ENCODE measurements around the gene PPM1H.

PPM1H gene

GRCh38 chr12:62834406-62834805 lies 100.5 kb downstream of the PPM1H start:
- no peak for TF ChIP-seq CTCF (IDR thresholded peaks at IDR 0.05; ENCODE audit: low read depth, low read length)

GRCh38 chr12:62833634-62834033 lies 101.3 kb downstream of the PPM1H start:
- TF ChIP-seq CTCF (IDR thresholded peaks at IDR 0.05; ENCODE audit: low read depth, low read length), result no peak
- H3K4me3 ChIP-seq (ENCODE audit: low read depth, low read length), result no peak overlapping the region

More at GRCh38 chr12:62834406-62834805, 100.5 kb downstream of the PPM1H start:
- no peak overlapping the region for H3K4me3 ChIP-seq (ENCODE audit: low read depth, low read length)

- no peak for TF ChIP-seq CTCF (IDR thresholded peaks at IDR 0.05; ENCODE audit: low read depth, low read length)
- H3K4me3 ChIP-seq (ENCODE audit: low read depth, low read length), result no peak overlapping the region
Observed at GRCh38 chr12:62832558-62832957, 102.4 kb downstream of the PPM1H start.

GRCh38 chr12:62832027-62832426 lies 102.9 kb downstream of the PPM1H start:
- TF ChIP-seq CTCF (IDR thresholded peaks at IDR 0.05; ENCODE audit: low read depth, low read length), result no peak

GRCh38 chr12:62827855-62828254 lies 107.1 kb downstream of the PPM1H start:
- H3K4me3 ChIP-seq (ENCODE audit: low read depth, low read length), result no peak overlapping the region
- TF ChIP-seq CTCF (IDR thresholded peaks at IDR 0.05; ENCODE audit: low read depth, low read length), result no peak

More at GRCh38 chr12:62832027-62832426, 102.9 kb downstream of the PPM1H start:
- no peak overlapping the region for H3K4me3 ChIP-seq (ENCODE audit: low read depth, low read length)

GRCh38 chr12:62827042-62827441 lies 107.9 kb downstream of the PPM1H start:
- no peak overlapping the region for H3K4me3 ChIP-seq (ENCODE audit: low read depth, low read length)
- TF ChIP-seq CTCF (IDR thresholded peaks at IDR 0.05; ENCODE audit: low read depth, low read length), result no peak; the same call in 1 of the 2 replicates

GRCh38 chr12:62817556-62818271 lies 117.2 kb downstream of the PPM1H start:
- TF ChIP-seq CTCF (IDR thresholded peaks at IDR 0.05; ENCODE audit: low read depth, low read length), result no peak
- H3K4me3 ChIP-seq (ENCODE audit: low read depth, low read length), result no peak overlapping the region
